H1 (cell line): Measurements from ENCODE around the gene ZNF385B. TPM values are rescaled to one million over a fixed set of nuclear protein-coding genes. Genes with fewer than 3 reads are reported as not detected.

ENCODE experiments used
- CTCF ChIA-PET: fragments of 300-600 bp; sonication (Branson Sonifier 250); formaldehyde crosslinking; loops from one replicate; lab custom pipeline; 2021; ENCODE audit not compliant: partially characterized antibody; lab: Charles Lee
- POLR2A ChIA-PET: fragments of 300-600 bp; sonication (Branson Sonifier 250); formaldehyde crosslinking; loops from one replicate; lab custom pipeline; 2021; ENCODE audit warnings: inconsistent platforms; ENCODE audit not compliant: partially characterized antibody; lab: Charles Lee
- DNase-seq, 2 experiments: peaks; one replicate each; pipeline versions ENCODE4 v3.0.0 to v3.0.0-alpha.2; 2010 to 2022; ENCODE audit warnings: low spot score in 2 of 2, low read depth in 1 of 2, mixed read lengths in 1 of 2
- FAIRE-seq: peaks from 2 replicates; lab custom pipeline; 2011; peaks lifted over from hg19 to GRCh38; lab: Jason Lieb, UNC
- H2AFZ ChIP-seq: 2 replicates; pipeline ENCODE4 v1.8.1; 2012; ENCODE audit warnings: low read length, inconsistent platforms
- H2AK5ac ChIP-seq: 2 replicates; pipeline ENCODE4 v1.6.1; 2013; ENCODE audit warnings: low read depth, low read length
- H2BK120ac ChIP-seq: replicated peaks from 2 replicates; pipeline ENCODE3; 2013; ENCODE audit warnings: low read depth, low read length, inconsistent platforms
- H2BK12ac ChIP-seq: 2 replicates; pipeline ENCODE4 v1.6.1; 2013; ENCODE audit warnings: low read depth, low read length
- H2BK15ac ChIP-seq: 2 replicates; pipeline ENCODE4 v1.6.1; 2013; ENCODE audit warnings: low read length
- H2BK20ac ChIP-seq: 2 replicates; pipeline ENCODE4 v1.6.1; 2013; ENCODE audit warnings: low read length
- H2BK5ac ChIP-seq: 2 replicates; pipeline ENCODE4 v1.6.1; 2013; ENCODE audit warnings: low read depth, low read length
- H3K14ac ChIP-seq: 2 replicates; pipeline ENCODE4 v1.6.1; 2013; ENCODE audit warnings: inconsistent platforms; ENCODE audit not compliant: insufficient read length
- H3K18ac ChIP-seq: 2 replicates; pipeline ENCODE4 v1.6.1; 2013; ENCODE audit warnings: low read length; ENCODE audit errors: extremely low read depth
- H3K23ac ChIP-seq: 2 replicates; pipeline ENCODE4 v1.6.1; 2013; ENCODE audit warnings: inconsistent platforms; ENCODE audit not compliant: insufficient read length
- H3K23me2 ChIP-seq: 2 replicates; pipeline ENCODE4 v1.6.1; 2013; ENCODE audit warnings: low read depth, low read length
- H3K27ac ChIP-seq: 2 replicates; pipeline ENCODE4 v1.6.1; 2011; ENCODE audit warnings: low read depth, low read length, inconsistent platforms
- H3K27me3 ChIP-seq, 4 experiments: replicated peaks in 1 of 4; 1 replicate in 1 of 4; 2 replicates in 3 of 4; pipeline versions ENCODE4 v1.6.1 to v1.8.1; 2011 to 2013; ENCODE audit warnings: low read length in 3 of 4, mild to moderate bottlenecking in 3 of 4, inconsistent platforms in 2 of 4, mixed read lengths in 2 of 4, moderate library complexity in 1 of 4; ENCODE audit not compliant: control insufficient read depth in 3 of 4, insufficient read depth in 3 of 4; ENCODE audit errors: extremely low read depth in 1 of 4
- H3K36me3 ChIP-seq, 4 experiments: 2 replicates each; pipeline versions ENCODE4 v1.6.1 to v1.8.1; 2011 to 2013; ENCODE audit warnings: mild to moderate bottlenecking in 4 of 4, low read length in 3 of 4, moderate library complexity in 2 of 4, control low read depth in 1 of 4, inconsistent platforms in 1 of 4; ENCODE audit not compliant: insufficient read depth in 4 of 4, control insufficient read depth in 2 of 4
- H3K4ac ChIP-seq: replicated peaks from 2 replicates; pipeline ENCODE3; 2013; ENCODE audit warnings: low read length, low read depth, mixed read lengths, inconsistent platforms; ENCODE audit not compliant: insufficient read length
- H3K4me1 ChIP-seq, 4 experiments: replicated peaks in 1 of 4; 1 replicate in 1 of 4; 2 replicates in 3 of 4; pipeline versions ENCODE4 v1.6.1 to v1.8.1; 2011 to 2013; ENCODE audit warnings: low read length in 3 of 4, inconsistent platforms in 2 of 4, mixed read lengths in 1 of 4; ENCODE audit not compliant: insufficient read depth in 4 of 4, control insufficient read depth in 3 of 4
- H3K4me2 ChIP-seq, 2 experiments: 2 replicates each; pipeline versions ENCODE4 v1.6.1 to v1.8.1; 2011 to 2013; ENCODE audit warnings: low read depth in 2 of 2, low read length in 2 of 2, control low read depth in 1 of 2, inconsistent platforms in 1 of 2, mild to moderate bottlenecking in 1 of 2; ENCODE audit not compliant: insufficient read depth in 1 of 2
- H3K4me3 ChIP-seq, 4 experiments: fragments of 200-600, 300-600 bp in 1 of 4; sonication (generic), shearing (Covaris generic), sonication (Bioruptor Twin) in 1 of 4; 2 replicates each; pipeline versions ENCODE4 v1.5.1 to v1.8.1; 2011 to 2016; ENCODE audit warnings: low read length in 4 of 4, low read depth in 3 of 4, control low read depth in 2 of 4, inconsistent platforms in 2 of 4, mild to moderate bottlenecking in 2 of 4, mixed read lengths in 1 of 4, moderate library complexity in 1 of 4; ENCODE audit not compliant: insufficient read depth in 2 of 4; ENCODE audit errors: extremely low read depth in 1 of 4
- H3K56ac ChIP-seq: replicated peaks from 2 replicates; pipeline ENCODE3; 2013; ENCODE audit warnings: low read depth, mild to moderate bottlenecking, mixed read lengths, low read length, inconsistent platforms; ENCODE audit not compliant: insufficient read length
- H3K79me1 ChIP-seq: 2 replicates; pipeline ENCODE4 v1.6.1; 2013; ENCODE audit warnings: low read depth, low read length, control low read depth
- H3K79me2 ChIP-seq, 2 experiments: 2 replicates each; pipeline versions ENCODE4 v1.6.1 to v1.8.1; 2012 to 2013; ENCODE audit warnings: low read length in 2 of 2, mild to moderate bottlenecking in 2 of 2, inconsistent platforms in 1 of 2; ENCODE audit not compliant: insufficient read depth in 2 of 2, control insufficient read depth in 1 of 2
- H3K9ac ChIP-seq, 4 experiments: replicated peaks in 1 of 4; 1 replicate in 1 of 4; 2 replicates in 3 of 4; pipeline versions ENCODE4 v1.6.1 to v1.8.1; 2011 to 2013; ENCODE audit warnings: low read depth in 3 of 4, low read length in 3 of 4, control low read depth in 2 of 4, mild to moderate bottlenecking in 2 of 4, moderate library complexity in 2 of 4, inconsistent platforms in 1 of 4; ENCODE audit errors: extremely low read depth in 1 of 4
- H3K9me3 ChIP-seq, 2 experiments: 2 replicates each; pipeline versions ENCODE4 v1.6.1 to v1.8.1; 2012 to 2013; ENCODE audit warnings: mild to moderate bottlenecking in 2 of 2, moderate library complexity in 2 of 2, control low read depth in 1 of 2, inconsistent platforms in 1 of 2, low read depth in 1 of 2, low read length in 1 of 2, mixed read lengths in 1 of 2; ENCODE audit not compliant: insufficient read depth in 2 of 2
- H4K20me1 ChIP-seq, 2 experiments: replicated peaks in 1 of 2; 2 replicates each; pipeline versions ENCODE3 to v1.8.1; 2011 to 2013; ENCODE audit warnings: inconsistent platforms in 2 of 2, low read length in 2 of 2, mild to moderate bottlenecking in 1 of 2; ENCODE audit not compliant: insufficient read depth in 2 of 2, control insufficient read depth in 1 of 2
- H4K5ac ChIP-seq: 2 replicates; pipeline ENCODE4 v1.6.1; 2013; ENCODE audit warnings: low read length, low read depth, mixed read lengths, inconsistent platforms; ENCODE audit not compliant: insufficient read length
- H4K8ac ChIP-seq: 2 replicates; pipeline ENCODE4 v1.8.0; 2013; ENCODE audit warnings: mild to moderate bottlenecking, moderate library complexity, low read length, inconsistent platforms; ENCODE audit not compliant: insufficient read depth; ENCODE audit errors: extremely low read depth
- H4K91ac ChIP-seq: replicated peaks from 2 replicates; pipeline ENCODE3; 2013; ENCODE audit warnings: low read length, mixed read lengths, inconsistent platforms; ENCODE audit not compliant: insufficient read length
- CBX5 ChIP-seq: fragments of 300-800, 300-1000 bp; sonication (generic); IDR thresholded peaks from 2 replicates; pipeline ENCODE4 v1.7.1; 2016; ENCODE audit warnings: antibody characterized with exemption, low read length, low read depth
- EP300 ChIP-seq, 2 experiments: IDR thresholded peaks; 1 replicate in 1 of 2; 2 replicates in 1 of 2; pipeline ENCODE4 v1.6.1; 2011 to 2012; ENCODE audit warnings: low read depth in 2 of 2, low read length in 2 of 2, mild to moderate bottlenecking in 2 of 2, borderline replicate concordance in 1 of 2, inconsistent platforms in 1 of 2, moderate library complexity in 1 of 2
- FOSL1 ChIP-seq: IDR thresholded peaks from 2 replicates; pipeline ENCODE4 v1.6.1; 2011; ENCODE audit warnings: mild to moderate bottlenecking, low read depth, low read length, moderate library complexity; ENCODE audit not compliant: insufficient read depth
- JUN ChIP-seq: IDR thresholded peaks from 2 replicates; pipeline ENCODE4 v1.6.1; 2011; ENCODE audit warnings: low read depth, mild to moderate bottlenecking, improper control_type of control experiment, low read length
- POU5F1 ChIP-seq: IDR thresholded peaks from 2 replicates; pipeline ENCODE4 v1.6.1; 2011; ENCODE audit warnings: low read depth, mild to moderate bottlenecking, low read length, moderate library complexity
- RXRA ChIP-seq: IDR thresholded peaks from 2 replicates; pipeline ENCODE4 v1.6.1; 2011; ENCODE audit warnings: low read depth, mild to moderate bottlenecking, low read length, moderate library complexity; ENCODE audit not compliant: insufficient read depth
- WGBS, 2 experiments: shearing (Covaris generic) in 1 of 2; methylation state at CpG; one replicate each; pipeline versions ENCODE4 v1.1.6 to v1.1.7; 2013 to 2015; ENCODE audit warnings: low lambda C conversion rate in 2 of 2, mixed read lengths in 2 of 2, inconsistent platforms in 1 of 2, low coverage in 1 of 2, missing lambda C conversion rate in 1 of 2; ENCODE audit not compliant: insufficient replicate concordance in 2 of 2, insufficient coverage in 1 of 2, insufficient read length in 1 of 2; ENCODE audit errors: extremely low coverage in 1 of 2, missing lambda C conversion rate in 1 of 2; 5-methylcytosine and 5-hydroxymethylcytosine counted together
- polyA plus RNA-seq, 7 experiments: library from polyadenylated mRNA; depleted of rRNA in 3 of 7; stranded (reverse) in 5 of 7; unstranded in 2 of 7; fragments of >200 nt in 5 of 7; fragments of 200-250 nt in 2 of 7; gene quantifications; 1 replicate in 5 of 7; 2 replicates in 1 of 7; 4 replicates in 1 of 7; pipeline versions ENCODE4 v1.2.1 to v1.2.3, GENCODE V29; 2011 to 2013; ENCODE audit warnings: missing spikeins in 2 of 7, mixed read lengths in 2 of 7
- total RNA-seq: library from RNA; stranded (reverse); fragmentation: NEBNext Ultra II Directional; extraction: Animal tissue kit (Norgen Biotek cat#: 25700); gene quantifications from 2 replicates; pipeline ENCODE4 v1.2.1, GENCODE V29; 2021
- TF ChIP-seq, protein P1 (sequence below), 3 experiments: IDR thresholded peaks; 1 replicate in 2 of 3; 2 replicates in 1 of 3; pipeline versions ENCODE4 v1.5.1 to v1.6.1; 2011; ENCODE audit warnings: low read length in 3 of 3, mild to moderate bottlenecking in 3 of 3, inconsistent platforms in 2 of 3, low read depth in 1 of 3, moderate library complexity in 1 of 3; ENCODE audit not compliant: insufficient read depth in 1 of 3; ENCODE audit errors: control extremely low read depth in 1 of 3

The ZNF385B gene
- total and polyA plus RNA-seq, 2 of the 8 experiments (the other 6 are each of a cell fraction or from before 2014, with no cell fraction given) = 1.1 to 3.7 TPM

DNA sequence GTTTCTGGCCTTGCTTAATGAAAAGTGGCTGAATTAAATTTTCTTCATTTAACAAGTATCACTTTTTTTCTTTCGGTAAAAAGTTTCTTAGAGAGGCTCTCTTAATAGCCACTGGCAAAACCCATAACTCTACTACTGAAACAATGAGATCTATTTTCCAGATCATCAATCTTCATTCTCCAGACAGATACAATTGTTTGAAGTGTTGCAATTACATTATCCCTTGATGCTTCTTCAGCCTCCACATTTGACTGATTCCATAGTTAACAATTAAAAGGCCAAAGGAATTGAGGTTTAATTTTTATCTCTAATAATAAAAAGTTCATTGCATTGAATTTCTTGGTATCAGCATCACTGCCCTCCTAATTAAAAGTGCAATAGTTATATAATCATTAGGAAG lies 176.3 kb downstream of the ZNF385B start:
- no peak for DNase-seq
- Histone ChIP-seq H3K23me2 (no peaks in the 10 kb centered on the region), H2BK15ac (no peak overlapping the region), H3K18ac (no peak overlapping the region), H2AK5ac (no peak overlapping the region), H3K4me3 (no peak overlapping the region), H3K4me1 (no peaks in the 10 kb centered on the region), H4K5ac (no peak overlapping the region), H2BK5ac (no peak overlapping the region), H3K9me3 (no peaks in the 10 kb centered on the region), H3K14ac (no peak overlapping the region), H4K20me1 (no peaks in the 10 kb centered on the region), H3K27ac (no peak overlapping the region), H4K8ac (no peak overlapping the region), H3K23ac (no peak overlapping the region), H2BK12ac (no peak overlapping the region), H2BK120ac (no peak overlapping the region), H2BK20ac (no peak overlapping the region), H3K4ac (no peak overlapping the region), H3K9ac (no peak overlapping the region), H2AFZ (no peak overlapping the region), H3K27me3 (no peaks in the 10 kb centered on the region), H3K79me2 (no peaks in the 10 kb centered on the region), H4K91ac (no peak overlapping the region), H3K36me3 (no peaks in the 10 kb centered on the region), H3K4me2 (no peak overlapping the region), H3K56ac (no peak overlapping the region), H3K79me1 (no peaks in the 10 kb centered on the region)
- 9% methylated on average over 1 of the region's 1 CpG; no CpG with 5 or more reads in 1 of the 2 experiments for WGBS, 2 experiments
- CTCF ChIA-PET = no interaction called here
- no peak for FAIRE-seq
- POLR2A ChIA-PET = no interaction called here
- TF ChIP-seq POU5F1 (no peak), EP300 (IDR thresholded peaks at IDR 0.05; ENCODE audit: borderline replicate concordance in 1 of 2, low read depth in 2 of 2, low read length in 2 of 2) (no peak), CBX5 (no peak), FOSL1 (no peak), RXRA (no peak), JUN (no peak)
- TF ChIP-seq, protein P1, sequence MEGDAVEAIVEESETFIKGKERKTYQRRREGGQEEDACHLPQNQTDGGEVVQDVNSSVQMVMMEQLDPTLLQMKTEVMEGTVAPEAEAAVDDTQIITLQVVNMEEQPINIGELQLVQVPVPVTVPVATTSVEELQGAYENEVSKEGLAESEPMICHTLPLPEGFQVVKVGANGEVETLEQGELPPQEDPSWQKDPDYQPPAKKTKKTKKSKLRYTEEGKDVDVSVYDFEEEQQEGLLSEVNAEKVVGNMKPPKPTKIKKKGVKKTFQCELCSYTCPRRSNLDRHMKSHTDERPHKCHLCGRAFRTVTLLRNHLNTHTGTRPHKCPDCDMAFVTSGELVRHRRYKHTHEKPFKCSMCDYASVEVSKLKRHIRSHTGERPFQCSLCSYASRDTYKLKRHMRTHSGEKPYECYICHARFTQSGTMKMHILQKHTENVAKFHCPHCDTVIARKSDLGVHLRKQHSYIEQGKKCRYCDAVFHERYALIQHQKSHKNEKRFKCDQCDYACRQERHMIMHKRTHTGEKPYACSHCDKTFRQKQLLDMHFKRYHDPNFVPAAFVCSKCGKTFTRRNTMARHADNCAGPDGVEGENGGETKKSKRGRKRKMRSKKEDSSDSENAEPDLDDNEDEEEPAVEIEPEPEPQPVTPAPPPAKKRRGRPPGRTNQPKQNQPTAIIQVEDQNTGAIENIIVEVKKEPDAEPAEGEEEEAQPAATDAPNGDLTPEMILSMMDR (IDR thresholded peaks at IDR 0.05; ENCODE audit: control extremely low read depth in 1 of 3, insufficient read depth in 1 of 3, low read depth in 1 of 3, low read length in 3 of 3) = no peak
